ENCODE measurements around the gene INTS2. TPM values are rescaled to one million over a fixed set of nuclear protein-coding genes. Genes with fewer than 3 reads are reported as not detected.

The INTS2 gene
- total and polyA plus RNA-seq, 2 donors (not counting 1 experiment from before 2014, with no cell fraction given): 3.5 to 19.5 TPM

DNA sequence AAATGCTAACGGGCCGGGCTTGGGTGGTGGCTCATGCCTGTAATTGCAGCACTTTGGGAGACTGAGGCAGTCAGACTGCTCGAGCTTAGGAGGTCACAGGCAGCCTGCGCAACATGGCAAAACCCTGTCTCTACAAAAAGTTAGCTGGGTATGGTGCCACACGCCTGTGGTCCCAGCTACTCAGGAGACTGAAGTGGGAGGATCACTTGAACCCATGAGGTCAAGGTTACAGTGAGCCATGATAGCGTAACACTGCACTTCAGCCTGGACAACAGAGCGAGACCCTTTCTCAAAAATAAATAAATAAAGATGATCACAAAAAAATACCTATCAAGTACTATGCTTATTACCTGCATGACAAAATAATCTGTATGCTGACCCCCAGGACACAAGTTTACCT is 46.3 kb upstream of the INTS2 start:
- Histone ChIP-seq H2AFZ (ENCODE audit: insufficient read depth, low read depth, low read length, poor library complexity, severe bottlenecking) (no peak overlapping the region), H3K79me2 (ENCODE audit: control insufficient read depth, insufficient read depth, low read length) (peaks cover 9% of the 10 kb centered on the region), H4K20me1 (ENCODE audit: control insufficient read depth, insufficient read depth, low read length, poor library complexity, severe bottlenecking) (peaks cover 15% of the 10 kb centered on the region), H3K4me3 (ENCODE audit: control extremely low read depth in 1 of 5, extremely low read depth in 1 of 5, insufficient read depth in 1 of 5, low read depth in 2 of 5, low read length in 4 of 5) (no peak overlapping the region), H3K4me1 (ENCODE audit: control insufficient read depth in 2 of 2, insufficient read depth in 2 of 2, low read length in 2 of 2) (no peaks in the 10 kb centered on the region), H3K9me3 (ENCODE audit: control extremely low read depth in 1 of 3, control insufficient read depth in 2 of 3, insufficient read depth in 1 of 3, low read length in 2 of 3) (no peaks in the 10 kb centered on the region), H3K4me2 (replicated peaks; ENCODE audit: low read depth, low read length, poor library complexity, severe bottlenecking) (no peak overlapping the region), H3K27ac (ENCODE audit: low read length in 2 of 2) (no peak overlapping the region), H3K27me3 (replicated peaks in 1 of 4; ENCODE audit: control extremely low read depth in 1 of 4, control insufficient read depth in 3 of 4, insufficient read depth in 4 of 4, low read length in 3 of 4) (no peaks in the 10 kb centered on the region), H3K9ac (ENCODE audit: low read length) (no peak overlapping the region), H3K36me3 (replicated peaks in 1 of 2; ENCODE audit: control extremely low read depth in 1 of 2, control insufficient read depth in 1 of 2, extremely low read depth in 1 of 2, insufficient read depth in 2 of 2, low read length in 1 of 2) (peaks cover 1 to 46% of the 10 kb centered on the region in 2 experiments)
- Mint-ChIP-seq H3K27me3 (no peaks in the 10 kb centered on the region), H3K27ac (no peak overlapping the region), H3K9me3 (ENCODE audit: insufficient read depth) (no peaks in the 10 kb centered on the region), H3K4me1 (peaks cover 8% of the 10 kb centered on the region), H3K4me3 (no peak overlapping the region)
- intact Hi-C loops (cut with micrococcal nuclease): no loop called here
- no peak for TF ChIP-seq EZH2 (IDR thresholded peaks at IDR 0.05; ENCODE audit: borderline replicate concordance, insufficient read depth, low read depth, low read length, poor library complexity, severe bottlenecking)
- TF ChIP-seq, protein P1, sequence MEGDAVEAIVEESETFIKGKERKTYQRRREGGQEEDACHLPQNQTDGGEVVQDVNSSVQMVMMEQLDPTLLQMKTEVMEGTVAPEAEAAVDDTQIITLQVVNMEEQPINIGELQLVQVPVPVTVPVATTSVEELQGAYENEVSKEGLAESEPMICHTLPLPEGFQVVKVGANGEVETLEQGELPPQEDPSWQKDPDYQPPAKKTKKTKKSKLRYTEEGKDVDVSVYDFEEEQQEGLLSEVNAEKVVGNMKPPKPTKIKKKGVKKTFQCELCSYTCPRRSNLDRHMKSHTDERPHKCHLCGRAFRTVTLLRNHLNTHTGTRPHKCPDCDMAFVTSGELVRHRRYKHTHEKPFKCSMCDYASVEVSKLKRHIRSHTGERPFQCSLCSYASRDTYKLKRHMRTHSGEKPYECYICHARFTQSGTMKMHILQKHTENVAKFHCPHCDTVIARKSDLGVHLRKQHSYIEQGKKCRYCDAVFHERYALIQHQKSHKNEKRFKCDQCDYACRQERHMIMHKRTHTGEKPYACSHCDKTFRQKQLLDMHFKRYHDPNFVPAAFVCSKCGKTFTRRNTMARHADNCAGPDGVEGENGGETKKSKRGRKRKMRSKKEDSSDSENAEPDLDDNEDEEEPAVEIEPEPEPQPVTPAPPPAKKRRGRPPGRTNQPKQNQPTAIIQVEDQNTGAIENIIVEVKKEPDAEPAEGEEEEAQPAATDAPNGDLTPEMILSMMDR (IDR thresholded peaks at IDR 0.05): no peak
- ATAC-seq (ENCODE audit: low read depth): no peak
- CTCF ChIA-PET: no interaction called here
- no peak for DNase-seq
- WGBS (ENCODE audit: insufficient coverage): 97% methylated on average over 4 of the region's 7 CpGs
- POLR2A ChIA-PET: no interaction called here

DNA sequence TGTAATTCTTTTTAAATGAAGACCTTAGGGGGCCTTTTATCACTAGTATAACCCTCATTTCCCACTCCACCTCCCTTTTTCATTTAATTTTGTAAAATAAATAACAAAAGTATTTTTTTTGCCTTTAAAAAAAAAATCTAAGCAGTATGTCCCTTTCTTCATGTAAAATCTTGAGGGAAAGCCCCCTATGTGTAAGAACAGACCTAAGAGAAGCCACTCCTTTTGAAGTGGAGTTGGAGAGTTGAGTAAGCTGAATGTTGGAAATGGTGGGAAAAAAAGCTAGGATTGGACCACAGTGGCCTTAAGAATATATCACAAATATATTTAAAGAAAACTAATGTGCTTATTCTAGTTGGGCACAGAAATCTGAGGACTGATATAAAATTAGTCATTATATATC is 44.5 kb upstream of the INTS2 start:
- Histone ChIP-seq H4K20me1 (ENCODE audit: control insufficient read depth, insufficient read depth, low read length, poor library complexity, severe bottlenecking) (no peaks in the 10 kb centered on the region), H3K4me1 (ENCODE audit: control insufficient read depth in 2 of 2, insufficient read depth in 2 of 2, low read length in 2 of 2) (no peaks in the 10 kb centered on the region), H3K4me2 (replicated peaks; ENCODE audit: low read depth, low read length, poor library complexity, severe bottlenecking) (no peak overlapping the region), H3K36me3 (replicated peaks in 1 of 2; ENCODE audit: control extremely low read depth in 1 of 2, control insufficient read depth in 1 of 2, extremely low read depth in 1 of 2, insufficient read depth in 2 of 2, low read length in 1 of 2) (peaks cover 1 to 50% of the 10 kb centered on the region in 2 experiments), H3K9ac (ENCODE audit: low read length) (no peak overlapping the region), H3K27me3 (replicated peaks in 1 of 4; ENCODE audit: control extremely low read depth in 1 of 4, control insufficient read depth in 3 of 4, insufficient read depth in 4 of 4, low read length in 3 of 4) (no peaks in the 10 kb centered on the region), H3K27ac (ENCODE audit: low read length in 2 of 2) (no peak overlapping the region), H3K4me3 (ENCODE audit: control extremely low read depth in 1 of 5, extremely low read depth in 1 of 5, insufficient read depth in 1 of 5, low read depth in 2 of 5, low read length in 4 of 5) (no peak overlapping the region), H3K9me3 (ENCODE audit: control extremely low read depth in 1 of 3, control insufficient read depth in 2 of 3, insufficient read depth in 1 of 3, low read length in 2 of 3) (no peaks in the 10 kb centered on the region), H3K79me2 (ENCODE audit: control insufficient read depth, insufficient read depth, low read length) (no peaks in the 10 kb centered on the region), H2AFZ (ENCODE audit: insufficient read depth, low read depth, low read length, poor library complexity, severe bottlenecking) (no peak overlapping the region)
- ATAC-seq (ENCODE audit: low read depth) (no peak), DNase-seq (no peak)
- intact Hi-C loops (cut with micrococcal nuclease): no loop called here
- POLR2A ChIA-PET: no interaction called here
- Mint-ChIP-seq H3K27ac (no peak overlapping the region), H3K4me1 (peaks cover 8% of the 10 kb centered on the region), H3K4me3 (no peak overlapping the region), H3K9me3 (ENCODE audit: insufficient read depth) (no peaks in the 10 kb centered on the region), H3K27me3 (no peaks in the 10 kb centered on the region)
- TF ChIP-seq EZH2 (IDR thresholded peaks at IDR 0.05; ENCODE audit: borderline replicate concordance, insufficient read depth, low read depth, low read length, poor library complexity, severe bottlenecking): no peak
- TF ChIP-seq, protein P1 (IDR thresholded peaks at IDR 0.05): no peak
- CTCF ChIA-PET: no interaction called here

Measured in B cell (primary cell).